SK-N-MC (cell line): ENCODE data around the gene SLC25A22.

Experiments
- EZH2 ChIP-seq: fragments of 200-600 bp; sonication (generic); IDR thresholded peaks from one replicate; pipeline ENCODE4 v1.6.1; 2017; ENCODE audit warnings: antibody characterized with exemption
- FOXP2 ChIP-seq: optimal IDR thresholded peaks from 2 replicates; pipeline ENCODE3; 2011; ENCODE audit warnings: mild to moderate bottlenecking, moderate library complexity; ENCODE audit not compliant: insufficient read depth; ENCODE audit errors: extremely low read length, control extremely low read depth
- POLR2AphosphoS5 ChIP-seq: IDR thresholded peaks from 2 replicates; pipeline ENCODE4 v1.6.1; 2012; ENCODE audit warnings: mild to moderate bottlenecking, low read depth, low read length, borderline replicate concordance

DNA sequence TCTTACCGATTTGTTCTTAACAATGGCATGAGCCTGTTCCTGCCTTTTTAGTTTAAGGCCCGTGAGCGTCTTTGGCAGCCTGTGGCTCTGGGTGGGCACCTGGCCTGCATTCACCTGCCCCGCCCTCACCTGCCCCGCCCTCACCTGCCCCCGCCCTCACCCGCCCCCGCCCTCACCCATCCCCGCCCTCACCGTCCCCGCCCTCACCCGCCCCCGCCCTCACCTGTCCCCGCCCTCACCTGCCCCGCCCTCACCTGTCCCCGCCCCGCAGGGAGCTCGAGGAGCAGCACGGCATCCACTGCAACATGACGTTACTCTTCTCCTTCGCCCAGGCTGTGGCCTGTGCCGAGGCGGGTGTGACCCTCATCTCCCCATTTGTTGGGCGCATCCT lies 35.0 kb downstream of the SLC25A22 start:
- TF ChIP-seq EZH2 = no peak
- TF ChIP-seq POLR2AphosphoS5 = no peak
- no peak for TF ChIP-seq FOXP2
